ENCODE measurements around the gene ATP2B2.

- TF ChIP-seq CTCF (IDR thresholded peaks at IDR 0.05): no peak
- no peak for TF ChIP-seq POLR2AphosphoS5 (IDR thresholded peaks at IDR 0.05)
Observed at GRCh38 chr3:10554746-10555145, 49.4 kb upstream of the ATP2B2 start.

Data from transverse colon (tissue), 4 donors.